ENCODE data around the gene KIAA0319L. TPM values are rescaled to one million over a fixed set of nuclear protein-coding genes. Genes with fewer than 3 reads are reported as not detected.

The KIAA0319L gene
- total RNA-seq, 2 donors from 2014 or later, result 68.4 to 77.6 TPM

DNA sequence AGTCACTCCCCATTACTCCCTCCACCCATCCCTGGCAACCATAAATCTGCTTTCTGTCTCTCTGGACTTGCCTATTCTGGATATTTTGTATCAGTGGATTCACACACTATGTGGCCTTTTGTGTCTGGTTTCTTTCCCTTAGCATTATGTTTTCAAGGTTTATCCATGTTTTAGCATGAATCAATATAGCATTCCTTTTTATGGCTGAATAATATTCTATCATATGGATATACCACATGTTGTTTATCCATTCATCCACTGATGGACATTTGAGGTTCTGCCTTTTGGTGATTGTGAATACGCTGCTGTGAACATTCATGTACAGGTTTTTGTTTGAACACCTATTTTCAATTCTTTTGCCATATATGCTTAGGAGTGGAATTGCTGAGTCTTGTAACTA, 148.3 kb downstream of the KIAA0319L start:
- 100% methylated on average over 1 of the region's 1 CpG; no CpG with 5 or more reads in 1 of the 2 experiments for WGBS, 2 experiments (ENCODE audit: insufficient coverage in 1 of 2, insufficient read length in 1 of 2)
- DNase-seq, result no peak
- Mint-ChIP-seq H3K27me3 (ENCODE audit: insufficient read depth) (no peaks in the 10 kb centered on the region), H3K27ac (no peak overlapping the region), H3K4me1 (peaks cover 23% of the 10 kb centered on the region), H3K9me3 (peaks cover 14% of the 10 kb centered on the region), H3K36me3 (ENCODE audit: low read depth) (peaks cover 84% of the 10 kb centered on the region), H3K4me3 (no peak overlapping the region)
- no peak overlapping the region for H3K27ac ChIP-seq (ENCODE audit: low read depth, low read length)
- no peak overlapping the region for H3K9ac ChIP-seq (ENCODE audit: extremely low read depth, low read length, poor library complexity, severe bottlenecking)
- H3K4me3 ChIP-seq (ENCODE audit: low read length), result no peak overlapping the region
- no peak for TF ChIP-seq CTCF (conservative IDR thresholded peaks at IDR 0.05)
- H3K36me3 ChIP-seq (ENCODE audit: control insufficient read depth, insufficient read depth, low read length), result peaks cover 85% of the 10 kb centered on the region
- no peaks in the 10 kb centered on the region for H3K4me1 ChIP-seq (ENCODE audit: control insufficient read depth, insufficient read depth, low read length)
- H3K9me3 ChIP-seq (ENCODE audit: control insufficient read depth, low read length), result peaks cover 21% of the 10 kb centered on the region
- no peaks in the 10 kb centered on the region for H3K27me3 ChIP-seq (ENCODE audit: control insufficient read depth, insufficient read depth, low read length, poor library complexity, severe bottlenecking)

DNA sequence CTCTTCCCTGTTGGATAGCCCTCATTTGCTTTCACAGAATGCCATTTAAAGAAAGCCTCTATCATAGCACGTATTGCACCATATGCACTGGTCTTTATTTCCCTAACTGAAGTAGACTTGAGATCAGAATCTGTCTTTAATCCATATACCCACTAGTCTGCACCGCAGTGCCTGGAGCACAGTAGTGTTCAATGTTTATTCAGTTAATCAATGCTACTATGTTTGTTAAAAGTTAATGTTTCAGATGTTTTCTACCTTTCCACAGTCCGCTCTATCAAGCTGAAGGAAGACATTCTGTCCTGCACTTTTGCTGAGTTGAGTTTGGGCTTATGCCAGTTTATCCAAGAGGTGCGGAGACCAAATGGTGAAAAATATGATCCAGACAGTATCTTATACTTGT, 149.5 kb downstream of the KIAA0319L start:
- Mint-ChIP-seq H3K27me3 (ENCODE audit: insufficient read depth) (no peaks in the 10 kb centered on the region), H3K36me3 (ENCODE audit: low read depth) (peaks cover 86% of the 10 kb centered on the region), H3K4me3 (no peak overlapping the region), H3K9me3 (peaks cover 14% of the 10 kb centered on the region), H3K27ac (peak overlapping the region; percentile 25), H3K4me1 (peaks cover 23% of the 10 kb centered on the region)
- H3K27ac ChIP-seq (ENCODE audit: low read depth, low read length), result no peak overlapping the region
- no peak for TF ChIP-seq CTCF (conservative IDR thresholded peaks at IDR 0.05)
- no peak for DNase-seq
- WGBS, 2 experiments (ENCODE audit: insufficient coverage in 1 of 2, insufficient read length in 1 of 2), result 95 to 96% methylated on average over 3 to 4 of the region's 4 CpGs
- no peak overlapping the region for H3K9ac ChIP-seq (ENCODE audit: extremely low read depth, low read length, poor library complexity, severe bottlenecking)
- no peak overlapping the region for H3K4me3 ChIP-seq (ENCODE audit: low read length)
- no peaks in the 10 kb centered on the region for H3K27me3 ChIP-seq (ENCODE audit: control insufficient read depth, insufficient read depth, low read length, poor library complexity, severe bottlenecking)
- H3K36me3 ChIP-seq (ENCODE audit: control insufficient read depth, insufficient read depth, low read length), result peaks cover 81% of the 10 kb centered on the region
- H3K9me3 ChIP-seq (ENCODE audit: control insufficient read depth, low read length), result peaks cover 25% of the 10 kb centered on the region
- no peaks in the 10 kb centered on the region for H3K4me1 ChIP-seq (ENCODE audit: control insufficient read depth, insufficient read depth, low read length)

DNA sequence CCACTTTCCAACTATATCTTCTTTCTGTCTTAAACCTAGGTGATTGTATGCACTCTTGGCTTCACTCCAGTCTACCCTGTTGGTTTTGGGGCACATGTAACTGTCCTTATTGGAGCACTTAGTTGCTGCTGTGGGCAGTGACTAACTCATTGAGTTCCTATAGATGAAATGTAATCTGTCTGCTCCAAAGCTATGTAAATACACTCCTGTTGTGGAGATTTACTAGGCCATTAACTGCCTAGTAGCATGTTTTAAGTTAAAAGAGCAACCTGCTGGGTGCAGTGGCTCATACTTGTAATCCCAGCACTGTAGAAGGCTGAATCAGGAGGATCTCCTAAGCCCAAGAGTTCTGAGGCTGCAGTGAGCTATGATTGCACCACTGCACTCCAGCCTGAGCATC, 151.1 kb downstream of the KIAA0319L start:
- H3K27me3 Mint-ChIP-seq (ENCODE audit: insufficient read depth), result no peaks in the 10 kb centered on the region
- Histone ChIP-seq H3K27ac (ENCODE audit: low read depth, low read length) (no peak overlapping the region), H3K9ac (ENCODE audit: extremely low read depth, low read length, poor library complexity, severe bottlenecking) (no peak overlapping the region), H3K9me3 (ENCODE audit: control insufficient read depth, low read length) (peaks cover 39% of the 10 kb centered on the region), H3K4me3 (ENCODE audit: low read length) (no peak overlapping the region), H3K4me1 (ENCODE audit: control insufficient read depth, insufficient read depth, low read length) (no peaks in the 10 kb centered on the region), H3K27me3 (ENCODE audit: control insufficient read depth, insufficient read depth, low read length, poor library complexity, severe bottlenecking) (no peaks in the 10 kb centered on the region), H3K36me3 (ENCODE audit: control insufficient read depth, insufficient read depth, low read length) (peaks cover 84% of the 10 kb centered on the region)
- TF ChIP-seq CTCF (conservative IDR thresholded peaks at IDR 0.05), result no peak
- peak; percentile 62 for DNase-seq
- peaks cover 24% of the 10 kb centered on the region for H3K9me3 Mint-ChIP-seq
- H3K4me3 Mint-ChIP-seq, result no peak overlapping the region
- peak overlapping the region; percentile 3 for H3K27ac Mint-ChIP-seq
- peaks cover 88% of the 10 kb centered on the region for H3K36me3 Mint-ChIP-seq (ENCODE audit: low read depth)
- peaks cover 23% of the 10 kb centered on the region for H3K4me1 Mint-ChIP-seq
